Liver (tissue), 9 donors: ENCODE measurements around the gene ARPP21. TPM values are rescaled to one million over a fixed set of nuclear protein-coding genes. Genes with fewer than 3 reads are reported as not detected.

Experiments used
- DNase-seq: peaks from one replicate; pipeline ENCODE4 v3.0.0-alpha.2; 2017; ENCODE audit warnings: low spot score
- H3K27ac ChIP-seq, 2 donors: one replicate each; pipeline ENCODE4 v1.7.0; 2013; ENCODE audit warnings: inconsistent platforms in 2 of 2, low read length in 2 of 2, control low read depth in 1 of 2, low read depth in 1 of 2, mild to moderate bottlenecking in 1 of 2
- H3K27me3 ChIP-seq, 4 donors: one replicate each; pipeline versions ENCODE4 v1.6.1 to v1.7.0; 2013; ENCODE audit warnings: low read length in 3 of 4, inconsistent platforms in 1 of 4, mild to moderate bottlenecking in 1 of 4, moderate library complexity in 1 of 4; ENCODE audit not compliant: control insufficient read depth in 4 of 4, insufficient read depth in 4 of 4
- H3K36me3 ChIP-seq, 4 donors: one replicate each; pipeline versions ENCODE4 v1.6.1 to v1.7.0; 2013; ENCODE audit warnings: low read length in 3 of 4, mild to moderate bottlenecking in 3 of 4, low read depth in 1 of 4, moderate library complexity in 1 of 4; ENCODE audit not compliant: control insufficient read depth in 4 of 4, insufficient read depth in 3 of 4
- H3K4me1 ChIP-seq, 4 donors: one replicate each; pipeline versions ENCODE4 v1.6.1 to v1.7.0; 2013; ENCODE audit warnings: low read length in 3 of 4, mild to moderate bottlenecking in 3 of 4, moderate library complexity in 1 of 4; ENCODE audit not compliant: control insufficient read depth in 4 of 4, insufficient read depth in 4 of 4
- H3K4me3 ChIP-seq, 3 donors: one replicate each; pipeline versions ENCODE4 v1.6.1 to v1.7.0; 2013; ENCODE audit warnings: low read length in 3 of 3, control low read depth in 1 of 3, low read depth in 1 of 3, mild to moderate bottlenecking in 1 of 3
- H3K9ac ChIP-seq, 2 donors: one replicate each; pipeline ENCODE4 v1.7.0; 2013; ENCODE audit warnings: low read length in 2 of 2, mild to moderate bottlenecking in 2 of 2, moderate library complexity in 2 of 2, control low read depth in 1 of 2, low read depth in 1 of 2
- H3K9me3 ChIP-seq, 4 donors: one replicate each; pipeline versions ENCODE4 v1.6.1 to v1.7.0; 2013; ENCODE audit warnings: low read length in 3 of 4; ENCODE audit not compliant: control insufficient read depth in 4 of 4
- EGR1 ChIP-seq, 2 donors: IDR thresholded peaks; 2 replicates each; pipeline ENCODE4 v1.6.1; 2016 to 2018; ENCODE audit warnings: antibody characterized with exemption in 2 of 2, low read depth in 2 of 2
- FOXA1 ChIP-seq: IDR thresholded peaks from 2 replicates; pipeline ENCODE4 v1.6.1; 2016; ENCODE audit warnings: antibody characterized with exemption
- FOXA2 ChIP-seq: IDR thresholded peaks from 2 replicates; pipeline ENCODE4 v1.6.1; 2016; ENCODE audit warnings: antibody characterized with exemption
- GABPA ChIP-seq, 2 donors: IDR thresholded peaks in 1 of 2; conservative IDR thresholded peaks in 1 of 2; 2 replicates each; pipeline ENCODE4 v1.6.1; 2016; ENCODE audit warnings: antibody characterized with exemption in 2 of 2, mild to moderate bottlenecking in 1 of 2, moderate library complexity in 1 of 2
- HNF4G ChIP-seq: IDR thresholded peaks from 2 replicates; pipeline ENCODE4 v1.6.1; 2016; ENCODE audit warnings: antibody characterized with exemption
- JUND ChIP-seq, 2 donors: IDR thresholded peaks; 2 replicates each; pipeline ENCODE4 v1.6.1; 2016; ENCODE audit warnings: antibody characterized with exemption in 2 of 2
- NR2F2 ChIP-seq: IDR thresholded peaks from 2 replicates; pipeline ENCODE4 v1.6.1; 2016; ENCODE audit warnings: antibody characterized with exemption
- RAD21 ChIP-seq, 2 donors: IDR thresholded peaks; 2 replicates each; pipeline ENCODE4 v1.6.1; 2016; ENCODE audit warnings: antibody characterized with exemption in 2 of 2, mild to moderate bottlenecking in 2 of 2
- RXRA ChIP-seq, 2 donors: IDR thresholded peaks; 2 replicates each; pipeline ENCODE4 v1.6.1; 2017 to 2018; ENCODE audit warnings: antibody characterized with exemption in 2 of 2, mild to moderate bottlenecking in 1 of 2
- SP1 ChIP-seq: IDR thresholded peaks from 2 replicates; pipeline ENCODE4 v1.6.1; 2018; ENCODE audit warnings: antibody characterized with exemption, mild to moderate bottlenecking
- TAF1 ChIP-seq: conservative IDR thresholded peaks from 2 replicates; pipeline ENCODE4 v1.6.1; 2016; ENCODE audit warnings: antibody characterized with exemption, mild to moderate bottlenecking
- YY1 ChIP-seq: IDR thresholded peaks from 2 replicates; pipeline ENCODE4 v1.6.1; 2016; ENCODE audit warnings: antibody characterized with exemption, mild to moderate bottlenecking
- WGBS: extraction: QIAGEN DNeasy Blood & Tissue Kit; methylation state at CpG from one replicate; pipeline ENCODE4 v1.1.7; 2013; 5-methylcytosine and 5-hydroxymethylcytosine counted together
- polyA plus RNA-seq, 2 donors: library from polyadenylated mRNA; stranded (reverse) in 1 of 2; unstranded in 1 of 2; fragments of 200-250 nt in 1 of 2; fragments of >200 nt in 1 of 2; fragmentation: Nextera tagmentation in 1 of 2; extraction: Ambion mirVana in 1 of 2; gene quantifications; one replicate each; pipeline versions ENCODE4 v1.2.1 to v1.2.3, GENCODE V29; 2013 to 2015
- total RNA-seq, 2 donors: library from RNA; depleted of rRNA; stranded (reverse); fragments of >200 nt; gene quantifications; one replicate each; pipeline ENCODE4 v1.2.3, GENCODE V29; 2014
- TF ChIP-seq, protein P1 (sequence below): IDR thresholded peaks from 2 replicates; pipeline ENCODE4 v1.6.1; 2016; ENCODE audit warnings: antibody characterized with exemption
- TF ChIP-seq, protein P2 (sequence below): IDR thresholded peaks from 2 replicates; pipeline ENCODE4 v1.6.1; 2016; ENCODE audit warnings: antibody characterized with exemption
- TF ChIP-seq, protein P3 (sequence below): IDR thresholded peaks from 2 replicates; pipeline ENCODE4 v1.6.1; 2016; ENCODE audit warnings: antibody characterized with exemption
- TF ChIP-seq, protein P4 (sequence below): IDR thresholded peaks from 2 replicates; pipeline ENCODE4 v1.6.1; 2016; ENCODE audit warnings: antibody characterized with exemption, mild to moderate bottlenecking
- TF ChIP-seq, protein P5 (sequence below): fragments of 150-350 bp; IDR thresholded peaks from 2 replicates; pipeline ENCODE4 v1.5.1; 2017; ENCODE audit warnings: improper control_type of control experiment, low read depth, low read length; ENCODE audit not compliant: missing input control
- donor health status: healthy.
- donor health status: healthy.
- donor health status: healthy.
- donor health status: healthy.
- donor health status: healthy.

The ARPP21 gene
- total and polyA plus RNA-seq, 4 donors = 0.42 to 1.3 (median 0.66) TPM; not detected in 1

DNA sequence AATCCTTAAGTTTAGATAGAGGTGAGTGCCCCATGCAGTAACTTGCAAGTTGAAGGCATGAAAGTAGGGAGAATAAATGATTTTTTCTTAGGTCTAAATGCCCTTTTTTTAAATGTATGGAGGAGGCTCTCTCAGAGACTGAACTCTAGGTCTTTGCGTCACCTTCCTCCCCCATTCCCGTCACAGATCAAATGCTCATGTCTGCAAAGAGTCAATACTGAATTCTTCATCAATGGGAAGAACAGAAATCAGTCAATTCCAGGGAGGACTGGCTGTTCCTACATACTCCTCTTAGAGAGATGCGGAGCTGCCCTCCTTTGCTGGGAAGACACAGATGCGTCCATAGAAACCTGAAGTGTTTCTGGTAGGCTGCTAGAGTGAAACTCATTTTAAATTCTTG lies 98.2 kb downstream of the ARPP21 start:
- H3K4me3 ChIP-seq = no peak overlapping the region
- TF ChIP-seq SP1 (no peak), NR2F2 (no peak), RXRA (IDR thresholded peaks at IDR 0.05) (no peak), FOXA1 (no peak), TAF1 (no peak), JUND (IDR thresholded peaks at IDR 0.05) (no peak), YY1 (no peak), GABPA (IDR thresholded peaks at IDR 0.05 in 1 of 2, conservative IDR thresholded peaks at IDR 0.05 in 1 of 2) (no peak), FOXA2 (no peak), EGR1 (IDR thresholded peaks at IDR 0.05; ENCODE audit: low read depth in 2 of 2) (no peak), RAD21 (IDR thresholded peaks at IDR 0.05) (no peak), HNF4G (no peak)
- TF ChIP-seq, protein P1, sequence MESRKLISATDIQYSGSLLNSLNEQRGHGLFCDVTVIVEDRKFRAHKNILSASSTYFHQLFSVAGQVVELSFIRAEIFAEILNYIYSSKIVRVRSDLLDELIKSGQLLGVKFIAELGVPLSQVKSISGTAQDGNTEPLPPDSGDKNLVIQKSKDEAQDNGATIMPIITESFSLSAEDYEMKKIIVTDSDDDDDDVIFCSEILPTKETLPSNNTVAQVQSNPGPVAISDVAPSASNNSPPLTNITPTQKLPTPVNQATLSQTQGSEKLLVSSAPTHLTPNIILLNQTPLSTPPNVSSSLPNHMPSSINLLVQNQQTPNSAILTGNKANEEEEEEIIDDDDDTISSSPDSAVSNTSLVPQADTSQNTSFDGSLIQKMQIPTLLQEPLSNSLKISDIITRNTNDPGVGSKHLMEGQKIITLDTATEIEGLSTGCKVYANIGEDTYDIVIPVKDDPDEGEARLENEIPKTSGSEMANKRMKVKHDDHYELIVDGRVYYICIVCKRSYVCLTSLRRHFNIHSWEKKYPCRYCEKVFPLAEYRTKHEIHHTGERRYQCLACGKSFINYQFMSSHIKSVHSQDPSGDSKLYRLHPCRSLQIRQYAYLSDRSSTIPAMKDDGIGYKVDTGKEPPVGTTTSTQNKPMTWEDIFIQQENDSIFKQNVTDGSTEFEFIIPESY = no peak
- TF ChIP-seq, protein P2, sequence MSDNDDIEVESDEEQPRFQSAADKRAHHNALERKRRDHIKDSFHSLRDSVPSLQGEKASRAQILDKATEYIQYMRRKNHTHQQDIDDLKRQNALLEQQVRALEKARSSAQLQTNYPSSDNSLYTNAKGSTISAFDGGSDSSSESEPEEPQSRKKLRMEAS = no peak
- TF ChIP-seq, protein P3, sequence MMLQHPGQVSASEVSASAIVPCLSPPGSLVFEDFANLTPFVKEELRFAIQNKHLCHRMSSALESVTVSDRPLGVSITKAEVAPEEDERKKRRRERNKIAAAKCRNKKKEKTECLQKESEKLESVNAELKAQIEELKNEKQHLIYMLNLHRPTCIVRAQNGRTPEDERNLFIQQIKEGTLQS = no peak
- TF ChIP-seq, protein P4, sequence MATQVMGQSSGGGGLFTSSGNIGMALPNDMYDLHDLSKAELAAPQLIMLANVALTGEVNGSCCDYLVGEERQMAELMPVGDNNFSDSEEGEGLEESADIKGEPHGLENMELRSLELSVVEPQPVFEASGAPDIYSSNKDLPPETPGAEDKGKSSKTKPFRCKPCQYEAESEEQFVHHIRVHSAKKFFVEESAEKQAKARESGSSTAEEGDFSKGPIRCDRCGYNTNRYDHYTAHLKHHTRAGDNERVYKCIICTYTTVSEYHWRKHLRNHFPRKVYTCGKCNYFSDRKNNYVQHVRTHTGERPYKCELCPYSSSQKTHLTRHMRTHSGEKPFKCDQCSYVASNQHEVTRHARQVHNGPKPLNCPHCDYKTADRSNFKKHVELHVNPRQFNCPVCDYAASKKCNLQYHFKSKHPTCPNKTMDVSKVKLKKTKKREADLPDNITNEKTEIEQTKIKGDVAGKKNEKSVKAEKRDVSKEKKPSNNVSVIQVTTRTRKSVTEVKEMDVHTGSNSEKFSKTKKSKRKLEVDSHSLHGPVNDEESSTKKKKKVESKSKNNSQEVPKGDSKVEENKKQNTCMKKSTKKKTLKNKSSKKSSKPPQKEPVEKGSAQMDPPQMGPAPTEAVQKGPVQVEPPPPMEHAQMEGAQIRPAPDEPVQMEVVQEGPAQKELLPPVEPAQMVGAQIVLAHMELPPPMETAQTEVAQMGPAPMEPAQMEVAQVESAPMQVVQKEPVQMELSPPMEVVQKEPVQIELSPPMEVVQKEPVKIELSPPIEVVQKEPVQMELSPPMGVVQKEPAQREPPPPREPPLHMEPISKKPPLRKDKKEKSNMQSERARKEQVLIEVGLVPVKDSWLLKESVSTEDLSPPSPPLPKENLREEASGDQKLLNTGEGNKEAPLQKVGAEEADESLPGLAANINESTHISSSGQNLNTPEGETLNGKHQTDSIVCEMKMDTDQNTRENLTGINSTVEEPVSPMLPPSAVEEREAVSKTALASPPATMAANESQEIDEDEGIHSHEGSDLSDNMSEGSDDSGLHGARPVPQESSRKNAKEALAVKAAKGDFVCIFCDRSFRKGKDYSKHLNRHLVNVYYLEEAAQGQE = no peak
- TF ChIP-seq, protein P5, sequence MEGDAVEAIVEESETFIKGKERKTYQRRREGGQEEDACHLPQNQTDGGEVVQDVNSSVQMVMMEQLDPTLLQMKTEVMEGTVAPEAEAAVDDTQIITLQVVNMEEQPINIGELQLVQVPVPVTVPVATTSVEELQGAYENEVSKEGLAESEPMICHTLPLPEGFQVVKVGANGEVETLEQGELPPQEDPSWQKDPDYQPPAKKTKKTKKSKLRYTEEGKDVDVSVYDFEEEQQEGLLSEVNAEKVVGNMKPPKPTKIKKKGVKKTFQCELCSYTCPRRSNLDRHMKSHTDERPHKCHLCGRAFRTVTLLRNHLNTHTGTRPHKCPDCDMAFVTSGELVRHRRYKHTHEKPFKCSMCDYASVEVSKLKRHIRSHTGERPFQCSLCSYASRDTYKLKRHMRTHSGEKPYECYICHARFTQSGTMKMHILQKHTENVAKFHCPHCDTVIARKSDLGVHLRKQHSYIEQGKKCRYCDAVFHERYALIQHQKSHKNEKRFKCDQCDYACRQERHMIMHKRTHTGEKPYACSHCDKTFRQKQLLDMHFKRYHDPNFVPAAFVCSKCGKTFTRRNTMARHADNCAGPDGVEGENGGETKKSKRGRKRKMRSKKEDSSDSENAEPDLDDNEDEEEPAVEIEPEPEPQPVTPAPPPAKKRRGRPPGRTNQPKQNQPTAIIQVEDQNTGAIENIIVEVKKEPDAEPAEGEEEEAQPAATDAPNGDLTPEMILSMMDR = no peak
- WGBS = 95% methylated on average over 4 of the region's 4 CpGs
- DNase-seq = no peak
- no peaks in the 10 kb centered on the region for H3K4me1 ChIP-seq
- no peaks in the 10 kb centered on the region for H3K36me3 ChIP-seq
- H3K9ac ChIP-seq = no peak overlapping the region
- H3K27me3 ChIP-seq = no peaks in the 10 kb centered on the region
- no peak overlapping the region for H3K27ac ChIP-seq
- H3K9me3 ChIP-seq = no peaks in the 10 kb centered on the region
